Osteocyte (in vitro differentiated cells): ENCODE data around the gene RFX3. TPM values are rescaled to one million over a fixed set of nuclear protein-coding genes. Genes with fewer than 3 reads are reported as not detected.

Source experiments
- DNase-seq: peaks from one replicate; pipeline ENCODE4 v3.0.0; 2021; ENCODE audit warnings: mixed read lengths; ENCODE audit not compliant: unreplicated experiment; ENCODE audit errors: extremely low spot score
- H3K27ac Mint-ChIP-seq: one replicate; pipeline ENCODE4 v1.8.0; 2021; ENCODE audit warnings: mild to moderate bottlenecking, mixed read lengths; ENCODE audit not compliant: unreplicated experiment
- H3K27me3 Mint-ChIP-seq: one replicate; pipeline ENCODE4 v1.8.0; 2021; ENCODE audit warnings: mixed read lengths; ENCODE audit not compliant: unreplicated experiment
- H3K36me3 Mint-ChIP-seq: one replicate; pipeline ENCODE4 v1.8.0; 2021; ENCODE audit warnings: mixed read lengths; ENCODE audit not compliant: unreplicated experiment
- H3K4me1 Mint-ChIP-seq: one replicate; pipeline ENCODE4 v1.8.0; 2021; ENCODE audit warnings: mixed read lengths; ENCODE audit not compliant: unreplicated experiment
- H3K4me3 Mint-ChIP-seq: one replicate; pipeline ENCODE4 v1.8.0; 2021; ENCODE audit warnings: mild to moderate bottlenecking, moderate library complexity, mixed read lengths; ENCODE audit not compliant: unreplicated experiment
- H3K9me3 Mint-ChIP-seq: one replicate; pipeline ENCODE4 v1.8.0; 2021; ENCODE audit warnings: mixed read lengths; ENCODE audit not compliant: unreplicated experiment
- total RNA-seq: library from RNA; stranded (reverse); gene quantifications from 2 replicates; pipeline ENCODE4 v1.2.1, GENCODE V29; 2021
- TF ChIP-seq, protein P1 (sequence below): fragments of 200-600 bp; sonication (generic); IDR thresholded peaks from 2 replicates; pipeline ENCODE4 v1.5.0; 2021; ENCODE audit warnings: antibody characterized with exemption, mild to moderate bottlenecking, moderate library complexity

Gene RFX3
- total RNA-seq, 1 donor from 2014 or later: 10.0 TPM

GRCh38 chr9:3256571-3257330 lies 269.1 kb downstream of the RFX3 start:
- TF ChIP-seq, protein P1, sequence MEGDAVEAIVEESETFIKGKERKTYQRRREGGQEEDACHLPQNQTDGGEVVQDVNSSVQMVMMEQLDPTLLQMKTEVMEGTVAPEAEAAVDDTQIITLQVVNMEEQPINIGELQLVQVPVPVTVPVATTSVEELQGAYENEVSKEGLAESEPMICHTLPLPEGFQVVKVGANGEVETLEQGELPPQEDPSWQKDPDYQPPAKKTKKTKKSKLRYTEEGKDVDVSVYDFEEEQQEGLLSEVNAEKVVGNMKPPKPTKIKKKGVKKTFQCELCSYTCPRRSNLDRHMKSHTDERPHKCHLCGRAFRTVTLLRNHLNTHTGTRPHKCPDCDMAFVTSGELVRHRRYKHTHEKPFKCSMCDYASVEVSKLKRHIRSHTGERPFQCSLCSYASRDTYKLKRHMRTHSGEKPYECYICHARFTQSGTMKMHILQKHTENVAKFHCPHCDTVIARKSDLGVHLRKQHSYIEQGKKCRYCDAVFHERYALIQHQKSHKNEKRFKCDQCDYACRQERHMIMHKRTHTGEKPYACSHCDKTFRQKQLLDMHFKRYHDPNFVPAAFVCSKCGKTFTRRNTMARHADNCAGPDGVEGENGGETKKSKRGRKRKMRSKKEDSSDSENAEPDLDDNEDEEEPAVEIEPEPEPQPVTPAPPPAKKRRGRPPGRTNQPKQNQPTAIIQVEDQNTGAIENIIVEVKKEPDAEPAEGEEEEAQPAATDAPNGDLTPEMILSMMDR: no peak
- Mint-ChIP-seq H3K27me3 (no peaks in the 10 kb centered on the region), H3K4me1 (peaks cover 5% of the 10 kb centered on the region), H3K27ac (no peak overlapping the region), H3K36me3 (peaks cover 29% of the 10 kb centered on the region), H3K4me3 (no peak overlapping the region), H3K9me3 (no peaks in the 10 kb centered on the region)
- no peak for DNase-seq

DNA sequence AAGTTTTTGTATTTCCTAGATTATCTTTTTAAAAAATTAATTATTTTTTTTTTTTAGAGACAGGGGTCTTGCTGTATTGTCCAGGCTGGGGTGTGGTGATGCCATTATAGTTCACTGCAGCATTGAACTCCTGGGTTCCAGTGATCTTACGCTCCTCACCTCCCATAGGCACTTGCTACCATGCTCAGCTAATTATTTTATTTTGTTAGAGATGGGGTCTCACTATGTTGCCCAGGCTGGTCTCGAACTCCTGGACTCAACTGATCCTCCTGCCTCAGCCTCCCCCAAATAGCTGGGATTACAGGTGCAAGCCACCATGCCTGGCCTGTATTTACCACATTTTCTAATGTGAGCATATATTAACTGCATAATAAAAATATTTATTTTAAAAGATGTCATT lies 274.5 kb downstream of the RFX3 start:
- H3K4me3 Mint-ChIP-seq: no peak overlapping the region
- no peak overlapping the region for H3K27ac Mint-ChIP-seq
- no peaks in the 10 kb centered on the region for H3K4me1 Mint-ChIP-seq
- no peaks in the 10 kb centered on the region for H3K9me3 Mint-ChIP-seq
- TF ChIP-seq, protein P1: no peak
- DNase-seq: no peak
- H3K27me3 Mint-ChIP-seq: no peaks in the 10 kb centered on the region
- peaks cover 23% of the 10 kb centered on the region for H3K36me3 Mint-ChIP-seq

DNA sequence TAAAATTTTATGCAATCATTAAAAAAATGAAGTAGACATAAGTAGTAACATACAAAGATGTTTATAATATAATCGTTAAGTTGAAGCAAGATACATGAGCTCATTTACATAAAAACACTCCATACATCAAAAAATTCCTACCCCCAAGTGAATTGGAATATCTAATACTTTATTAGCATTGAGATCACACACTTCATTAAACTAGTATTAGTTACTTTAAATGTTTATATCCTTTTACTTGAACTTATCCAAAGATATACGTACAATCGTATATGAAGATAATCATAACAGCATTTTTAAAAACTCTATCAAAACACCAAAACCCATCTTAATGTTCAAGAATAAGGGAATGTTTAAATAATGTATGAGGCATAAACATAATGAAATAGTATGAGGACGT lies 275.1 kb downstream of the RFX3 start:
- no peak overlapping the region for H3K4me3 Mint-ChIP-seq
- TF ChIP-seq, protein P1: no peak
- no peak for DNase-seq
- no peaks in the 10 kb centered on the region for H3K4me1 Mint-ChIP-seq
- no peaks in the 10 kb centered on the region for H3K9me3 Mint-ChIP-seq
- peaks cover 21% of the 10 kb centered on the region for H3K36me3 Mint-ChIP-seq
- no peaks in the 10 kb centered on the region for H3K27me3 Mint-ChIP-seq
- H3K27ac Mint-ChIP-seq: no peak overlapping the region

- TF ChIP-seq, protein P1: no peak
- no peaks in the 10 kb centered on the region for H3K4me1 Mint-ChIP-seq
- no peak overlapping the region for H3K4me3 Mint-ChIP-seq
- no peaks in the 10 kb centered on the region for H3K9me3 Mint-ChIP-seq
- H3K27ac Mint-ChIP-seq: no peak overlapping the region
- peaks cover 20% of the 10 kb centered on the region for H3K36me3 Mint-ChIP-seq
- no peaks in the 10 kb centered on the region for H3K27me3 Mint-ChIP-seq
- DNase-seq: no peak
Observed at GRCh38 chr9:3247211-3247610, 278.6 kb downstream of the RFX3 start.

- Mint-ChIP-seq H3K4me1 (peaks cover 4% of the 10 kb centered on the region), H3K27ac (no peak overlapping the region)
- no peak for DNase-seq
Observed at GRCh38 chr9:3246241-3246640, 279.6 kb downstream of the RFX3 start.

More at GRCh38 chr9:3246241-3246640, 279.6 kb downstream of the RFX3 start:
- Mint-ChIP-seq H3K36me3 (peaks cover 17% of the 10 kb centered on the region), H3K9me3 (no peaks in the 10 kb centered on the region), H3K4me3 (no peak overlapping the region), H3K27me3 (no peaks in the 10 kb centered on the region)
- TF ChIP-seq, protein P1: no peak
